ENCODE measurements around the gene MAD1L1.

GRCh38 chr7:1927937-1928644 is 304.7 kb downstream of the MAD1L1 start:
- TF ChIP-seq CTCF (IDR thresholded peaks at IDR 0.05; ENCODE audit: extremely low read depth in 1 of 2, insufficient read depth in 1 of 2, low read depth in 1 of 2, low read length in 2 of 2) (no peak), EZH2 (IDR thresholded peaks at IDR 0.05; ENCODE audit: borderline replicate concordance, low read depth, low read length, severe bottlenecking) (no peak), JUN (IDR thresholded peaks at IDR 0.05; ENCODE audit: borderline replicate concordance, insufficient read depth, insufficient read length, low read depth) (no peak)
